ENCODE measurements around the gene ITGAE. TPM values are rescaled to one million over a fixed set of nuclear protein-coding genes. Genes with fewer than 3 reads are reported as not detected.

Gene ITGAE
- total and polyA plus RNA-seq, 10 of the 15 experiments (the other 5 are each of a cell fraction or from before 2014, with no cell fraction given): 13.1 to 161 (median 34.8) TPM

- no peak for TF ChIP-seq EP300 (IDR thresholded peaks at IDR 0.05; ENCODE audit: borderline replicate concordance in 1 of 2, control insufficient read depth in 1 of 2, low read depth in 2 of 2, low read length in 2 of 2)
- no peak for TF ChIP-seq REST (IDR thresholded peaks at IDR 0.05; ENCODE audit: low read depth, low read length)
- no peak for TF ChIP-seq SMC3 (IDR thresholded peaks at IDR 0.05; ENCODE audit: borderline replicate concordance, low read length)
- TF ChIP-seq STAT1 (conservative IDR thresholded peaks at IDR 0.05): no peak
- no peak for TF ChIP-seq CUX1 (IDR thresholded peaks at IDR 0.05; ENCODE audit: insufficient replicate concordance, low read depth, low read length)
- TF ChIP-seq SIN3A (IDR thresholded peaks at IDR 0.05; ENCODE audit: low read depth, low read length): no peak
- no peak for TF ChIP-seq MEF2B (IDR thresholded peaks at IDR 0.05; ENCODE audit: partially characterized antibody, poor library complexity, severe bottlenecking)
Observed at GRCh38 chr17:3800362-3801271, at the start of gene ITGAE (continued).

Measured in GM12878 (cell line).